H1 (cell line): Measurements from ENCODE around the gene ZC3H18. TPM values are rescaled to one million over a fixed set of nuclear protein-coding genes. Genes with fewer than 3 reads are reported as not detected.

Source experiments
- CTCF ChIA-PET: fragments of 300-600 bp; sonication (Branson Sonifier 250); formaldehyde crosslinking; loops from one replicate; lab custom pipeline; 2021; ENCODE audit not compliant: partially characterized antibody; lab: Charles Lee
- POLR2A ChIA-PET: fragments of 300-600 bp; sonication (Branson Sonifier 250); formaldehyde crosslinking; loops from one replicate; lab custom pipeline; 2021; ENCODE audit warnings: inconsistent platforms; ENCODE audit not compliant: partially characterized antibody; lab: Charles Lee
- DNase-seq, 2 experiments: peaks; one replicate each; pipeline versions ENCODE4 v3.0.0 to v3.0.0-alpha.2; 2010 to 2022; ENCODE audit warnings: low spot score in 2 of 2, low read depth in 1 of 2, mixed read lengths in 1 of 2
- FAIRE-seq: peaks from 2 replicates; lab custom pipeline; 2011; peaks lifted over from hg19 to GRCh38; lab: Jason Lieb, UNC
- H2AFZ ChIP-seq: 2 replicates; pipeline ENCODE4 v1.8.1; 2012; ENCODE audit warnings: low read length, inconsistent platforms
- H2AK5ac ChIP-seq: 2 replicates; pipeline ENCODE4 v1.6.1; 2013; ENCODE audit warnings: low read depth, low read length
- H2BK120ac ChIP-seq: replicated peaks from 2 replicates; pipeline ENCODE3; 2013; ENCODE audit warnings: low read depth, low read length, inconsistent platforms
- H2BK12ac ChIP-seq: 2 replicates; pipeline ENCODE4 v1.6.1; 2013; ENCODE audit warnings: low read depth, low read length
- H2BK15ac ChIP-seq: 2 replicates; pipeline ENCODE4 v1.6.1; 2013; ENCODE audit warnings: low read length
- H2BK20ac ChIP-seq: 2 replicates; pipeline ENCODE4 v1.6.1; 2013; ENCODE audit warnings: low read length
- H2BK5ac ChIP-seq: 2 replicates; pipeline ENCODE4 v1.6.1; 2013; ENCODE audit warnings: low read depth, low read length
- H3K14ac ChIP-seq: 2 replicates; pipeline ENCODE4 v1.6.1; 2013; ENCODE audit warnings: inconsistent platforms; ENCODE audit not compliant: insufficient read length
- H3K18ac ChIP-seq: 2 replicates; pipeline ENCODE4 v1.6.1; 2013; ENCODE audit warnings: low read length; ENCODE audit errors: extremely low read depth
- H3K23ac ChIP-seq: 2 replicates; pipeline ENCODE4 v1.6.1; 2013; ENCODE audit warnings: inconsistent platforms; ENCODE audit not compliant: insufficient read length
- H3K23me2 ChIP-seq: 2 replicates; pipeline ENCODE4 v1.6.1; 2013; ENCODE audit warnings: low read depth, low read length
- H3K27ac ChIP-seq: 2 replicates; pipeline ENCODE4 v1.6.1; 2011; ENCODE audit warnings: low read depth, low read length, inconsistent platforms
- H3K27me3 ChIP-seq, 4 experiments: replicated peaks in 1 of 4; 1 replicate in 1 of 4; 2 replicates in 3 of 4; pipeline versions ENCODE4 v1.6.1 to v1.8.1; 2011 to 2013; ENCODE audit warnings: low read length in 3 of 4, mild to moderate bottlenecking in 3 of 4, inconsistent platforms in 2 of 4, mixed read lengths in 2 of 4, moderate library complexity in 1 of 4; ENCODE audit not compliant: control insufficient read depth in 3 of 4, insufficient read depth in 3 of 4; ENCODE audit errors: extremely low read depth in 1 of 4
- H3K36me3 ChIP-seq, 4 experiments: 2 replicates each; pipeline versions ENCODE4 v1.6.1 to v1.8.1; 2011 to 2013; ENCODE audit warnings: mild to moderate bottlenecking in 4 of 4, low read length in 3 of 4, moderate library complexity in 2 of 4, control low read depth in 1 of 4, inconsistent platforms in 1 of 4; ENCODE audit not compliant: insufficient read depth in 4 of 4, control insufficient read depth in 2 of 4
- H3K4ac ChIP-seq: replicated peaks from 2 replicates; pipeline ENCODE3; 2013; ENCODE audit warnings: low read length, low read depth, mixed read lengths, inconsistent platforms; ENCODE audit not compliant: insufficient read length
- H3K4me1 ChIP-seq, 4 experiments: replicated peaks in 1 of 4; 1 replicate in 1 of 4; 2 replicates in 3 of 4; pipeline versions ENCODE4 v1.6.1 to v1.8.1; 2011 to 2013; ENCODE audit warnings: low read length in 3 of 4, inconsistent platforms in 2 of 4, mixed read lengths in 1 of 4; ENCODE audit not compliant: insufficient read depth in 4 of 4, control insufficient read depth in 3 of 4
- H3K4me2 ChIP-seq, 2 experiments: 2 replicates each; pipeline versions ENCODE4 v1.6.1 to v1.8.1; 2011 to 2013; ENCODE audit warnings: low read depth in 2 of 2, low read length in 2 of 2, control low read depth in 1 of 2, inconsistent platforms in 1 of 2, mild to moderate bottlenecking in 1 of 2; ENCODE audit not compliant: insufficient read depth in 1 of 2
- H3K4me3 ChIP-seq, 4 experiments: fragments of 200-600, 300-600 bp in 1 of 4; sonication (generic), shearing (Covaris generic), sonication (Bioruptor Twin) in 1 of 4; 2 replicates each; pipeline versions ENCODE4 v1.5.1 to v1.8.1; 2011 to 2016; ENCODE audit warnings: low read length in 4 of 4, low read depth in 3 of 4, control low read depth in 2 of 4, inconsistent platforms in 2 of 4, mild to moderate bottlenecking in 2 of 4, mixed read lengths in 1 of 4, moderate library complexity in 1 of 4; ENCODE audit not compliant: insufficient read depth in 2 of 4; ENCODE audit errors: extremely low read depth in 1 of 4
- H3K56ac ChIP-seq: replicated peaks from 2 replicates; pipeline ENCODE3; 2013; ENCODE audit warnings: low read depth, mild to moderate bottlenecking, mixed read lengths, low read length, inconsistent platforms; ENCODE audit not compliant: insufficient read length
- H3K79me1 ChIP-seq: 2 replicates; pipeline ENCODE4 v1.6.1; 2013; ENCODE audit warnings: low read depth, low read length, control low read depth
- H3K79me2 ChIP-seq, 2 experiments: 2 replicates each; pipeline versions ENCODE4 v1.6.1 to v1.8.1; 2012 to 2013; ENCODE audit warnings: low read length in 2 of 2, mild to moderate bottlenecking in 2 of 2, inconsistent platforms in 1 of 2; ENCODE audit not compliant: insufficient read depth in 2 of 2, control insufficient read depth in 1 of 2
- H3K9ac ChIP-seq, 4 experiments: replicated peaks in 1 of 4; 1 replicate in 1 of 4; 2 replicates in 3 of 4; pipeline versions ENCODE4 v1.6.1 to v1.8.1; 2011 to 2013; ENCODE audit warnings: low read depth in 3 of 4, low read length in 3 of 4, control low read depth in 2 of 4, mild to moderate bottlenecking in 2 of 4, moderate library complexity in 2 of 4, inconsistent platforms in 1 of 4; ENCODE audit errors: extremely low read depth in 1 of 4
- H3K9me3 ChIP-seq, 2 experiments: 2 replicates each; pipeline versions ENCODE4 v1.6.1 to v1.8.1; 2012 to 2013; ENCODE audit warnings: mild to moderate bottlenecking in 2 of 2, moderate library complexity in 2 of 2, control low read depth in 1 of 2, inconsistent platforms in 1 of 2, low read depth in 1 of 2, low read length in 1 of 2, mixed read lengths in 1 of 2; ENCODE audit not compliant: insufficient read depth in 2 of 2
- H4K20me1 ChIP-seq, 2 experiments: replicated peaks in 1 of 2; 2 replicates each; pipeline versions ENCODE3 to v1.8.1; 2011 to 2013; ENCODE audit warnings: inconsistent platforms in 2 of 2, low read length in 2 of 2, mild to moderate bottlenecking in 1 of 2; ENCODE audit not compliant: insufficient read depth in 2 of 2, control insufficient read depth in 1 of 2
- H4K5ac ChIP-seq: 2 replicates; pipeline ENCODE4 v1.6.1; 2013; ENCODE audit warnings: low read length, low read depth, mixed read lengths, inconsistent platforms; ENCODE audit not compliant: insufficient read length
- H4K8ac ChIP-seq: 2 replicates; pipeline ENCODE4 v1.8.0; 2013; ENCODE audit warnings: mild to moderate bottlenecking, moderate library complexity, low read length, inconsistent platforms; ENCODE audit not compliant: insufficient read depth; ENCODE audit errors: extremely low read depth
- H4K91ac ChIP-seq: replicated peaks from 2 replicates; pipeline ENCODE3; 2013; ENCODE audit warnings: low read length, mixed read lengths, inconsistent platforms; ENCODE audit not compliant: insufficient read length
- CBX8 ChIP-seq: fragments of 300-800, 300-1000 bp; sonication (generic); IDR thresholded peaks from 2 replicates; pipeline ENCODE4 v1.7.1; 2016; ENCODE audit warnings: low read depth, low read length, borderline replicate concordance
- CTBP2 ChIP-seq: IDR thresholded peaks from 2 replicates; pipeline ENCODE4 v1.7.0; 2011; ENCODE audit warnings: borderline replicate concordance, mild to moderate bottlenecking, moderate library complexity, mixed read lengths, low read length; ENCODE audit not compliant: insufficient read depth, insufficient read length
- EZH2 ChIP-seq: fragments of 200-600 bp; sonication (generic); IDR thresholded peaks from 2 replicates; pipeline ENCODE4 v1.7.1; 2012; ENCODE audit warnings: low read depth, mild to moderate bottlenecking, moderate library complexity, low read length, inconsistent platforms; ENCODE audit not compliant: severe bottlenecking
- FOSL1 ChIP-seq: IDR thresholded peaks from 2 replicates; pipeline ENCODE4 v1.6.1; 2011; ENCODE audit warnings: mild to moderate bottlenecking, low read depth, low read length, moderate library complexity; ENCODE audit not compliant: insufficient read depth
- MAX ChIP-seq: IDR thresholded peaks from 2 replicates; pipeline ENCODE4 v1.6.1; 2012; ENCODE audit warnings: inconsistent platforms
- WGBS, 2 experiments: shearing (Covaris generic) in 1 of 2; methylation state at CpG; one replicate each; pipeline versions ENCODE4 v1.1.6 to v1.1.7; 2013 to 2015; ENCODE audit warnings: low lambda C conversion rate in 2 of 2, mixed read lengths in 2 of 2, inconsistent platforms in 1 of 2, low coverage in 1 of 2, missing lambda C conversion rate in 1 of 2; ENCODE audit not compliant: insufficient replicate concordance in 2 of 2, insufficient coverage in 1 of 2, insufficient read length in 1 of 2; ENCODE audit errors: extremely low coverage in 1 of 2, missing lambda C conversion rate in 1 of 2; 5-methylcytosine and 5-hydroxymethylcytosine counted together
- polyA plus RNA-seq, 7 experiments: library from polyadenylated mRNA; depleted of rRNA in 3 of 7; stranded (reverse) in 5 of 7; unstranded in 2 of 7; fragments of >200 nt in 5 of 7; fragments of 200-250 nt in 2 of 7; gene quantifications; 1 replicate in 5 of 7; 2 replicates in 1 of 7; 4 replicates in 1 of 7; pipeline versions ENCODE4 v1.2.1 to v1.2.3, GENCODE V29; 2011 to 2013; ENCODE audit warnings: missing spikeins in 2 of 7, mixed read lengths in 2 of 7
- total RNA-seq: library from RNA; stranded (reverse); fragmentation: NEBNext Ultra II Directional; extraction: Animal tissue kit (Norgen Biotek cat#: 25700); gene quantifications from 2 replicates; pipeline ENCODE4 v1.2.1, GENCODE V29; 2021

ZC3H18 gene
- total and polyA plus RNA-seq, 2 of the 8 experiments (the other 6 are each of a cell fraction or from before 2014, with no cell fraction given) = 12.1 to 73.2 TPM

GRCh38 chr16:88631920-88632586, 61.9 kb downstream of the ZC3H18 start:
- H3K79me2 ChIP-seq = no peaks in the 10 kb centered on the region
- no peak overlapping the region for H3K4ac ChIP-seq
- H3K23ac ChIP-seq = no peak overlapping the region
- no peak overlapping the region for H3K14ac ChIP-seq
- POLR2A ChIA-PET = interaction anchor here (0.9 to 2.0 kb wide), 3 partner anchors 9 to 30 kb away, joined by 3 to 6 read pairs (median 5); no protein-coding TSS in a partner anchor
- H3K9ac ChIP-seq = no peak overlapping the region
- no peak overlapping the region for H3K56ac ChIP-seq
- H3K18ac ChIP-seq = no peak overlapping the region; the same call in 1 of the 2 replicates
- H2BK12ac ChIP-seq = no peak overlapping the region
- no peak overlapping the region for H2BK15ac ChIP-seq
- CTCF ChIA-PET = interaction anchor here (0.7 to 11.2 kb wide), 16 partner anchors 8 to 225 kb away, joined by 3 to 89 read pairs (median 5); partner anchors contain the start of genes CYBA, GALNS and TRAPPC2L
- H3K4me3 ChIP-seq = no peak overlapping the region
- no peak overlapping the region for H2AFZ ChIP-seq
- H3K27me3 ChIP-seq = peaks cover 0 to 4% (median 0%) of the 10 kb centered on the region in 4 experiments; a peak in 2 of 7 replicates
- no peak overlapping the region for H2BK5ac ChIP-seq
- H3K27ac ChIP-seq = no peak overlapping the region
- no peak for DNase-seq
- TF ChIP-seq MAX (no peak), CTBP2 (no peak), CBX8 (no peak), EZH2 (no peak), FOSL1 (no peak)
- peaks cover 0 to 27% (median 12%) of the 10 kb centered on the region in 4 experiments; a peak in 6 of 7 replicates for H3K4me1 ChIP-seq
- no peak overlapping the region for H3K4me2 ChIP-seq
- no peaks in the 10 kb centered on the region for H3K9me3 ChIP-seq
- H4K20me1 ChIP-seq = peaks cover 2 to 7% of the 10 kb centered on the region in 2 experiments
- H4K91ac ChIP-seq = no peak overlapping the region
- H2AK5ac ChIP-seq = no peak overlapping the region
- H2BK20ac ChIP-seq = no peak overlapping the region
- H3K36me3 ChIP-seq = peaks cover 4 to 20% (median 11%) of the 10 kb centered on the region in 4 experiments; a peak in 5 of 8 replicates
- WGBS, 2 experiments = 90% methylated on average over 23 of the region's 30 CpGs; no CpG with 5 or more reads in 1 of the 2 experiments
- no peaks in the 10 kb centered on the region; the same call in 1 of the 2 replicates for H3K79me1 ChIP-seq
- H2BK120ac ChIP-seq = no peak overlapping the region
- H3K23me2 ChIP-seq = peaks cover 8% of the 10 kb centered on the region
- FAIRE-seq = no peak
- H4K8ac ChIP-seq = peak overlapping the region; percentile 14
- no peak overlapping the region for H4K5ac ChIP-seq
